ENCODE results near the gene CNIH2.

GRCh38 chr11:66279092-66279734 lies 1.2 kb downstream of the CNIH2 start:
- TF ChIP-seq CTCF (IDR thresholded peaks at IDR 0.05) (no peak), POLR2A (IDR thresholded peaks at IDR 0.05) (no peak)
